Cerebellar nuclear complex (tissue), 1 donor: Measurements from ENCODE around the gene PLA2G5.
"Not testable (repeated sequence)": the region's sequence is repeated elsewhere in the genome, so short reads cannot be mapped to it uniquely, and the experiment has no call there.

Source experiments
- DNase-seq, 2 experiments: peaks; one replicate each; lab custom pipeline; 2025; lab: John Stamatoyannopoulos, UW

The PLA2G5 gene

DNA sequence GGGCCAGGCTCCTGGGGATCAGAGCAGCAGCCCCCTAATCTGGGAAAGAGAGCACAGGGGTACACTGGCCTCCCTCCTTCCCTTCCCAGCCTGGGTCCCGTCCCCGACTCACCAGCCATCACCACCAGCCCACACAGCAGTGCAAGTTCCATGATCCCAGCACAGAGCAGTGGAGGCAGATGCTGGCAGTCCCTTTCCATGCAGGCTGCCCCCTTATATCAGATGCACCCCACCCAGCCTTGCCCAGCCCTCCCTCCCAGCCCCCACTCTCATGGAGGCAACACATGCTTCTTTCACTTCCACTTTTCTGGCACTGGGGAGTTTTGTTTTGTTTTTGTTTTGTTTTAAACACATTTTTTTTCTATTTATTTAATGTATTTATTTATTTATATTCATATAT lies 49.4 kb downstream of the PLA2G5 start, which contains the start of gene PLA2G2D:
Gene PLA2G2D (minus strand): TSS at position 190 of the 400 bp plus-strand sequence. CDS start 38 bp downstream, at position 152.
- DNase-seq = no peak

DNA sequence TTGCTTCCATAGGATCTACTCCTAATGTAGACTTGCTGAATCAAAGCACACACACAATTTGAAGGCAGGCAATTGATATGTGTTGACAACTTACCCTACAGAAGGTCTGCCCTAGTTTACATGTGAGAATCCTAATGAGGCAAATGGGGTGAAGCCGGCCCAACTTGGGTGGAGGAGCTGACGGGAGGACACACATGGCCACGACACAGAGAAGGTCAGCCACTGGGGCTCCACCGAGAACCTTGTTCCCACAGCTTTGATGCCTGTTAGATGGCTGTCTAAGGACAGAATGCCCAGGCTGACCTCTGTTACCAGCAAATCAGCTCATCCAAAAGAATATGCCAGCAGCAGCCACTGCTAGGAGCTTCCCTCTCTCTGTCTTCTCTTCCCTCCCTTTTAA lies 50.8 kb downstream of the PLA2G5 start:
- DNase-seq = no peak

GRCh38 chr1:20123722-20124455 lies 53.9 kb downstream of the PLA2G5 start:
- no peak for DNase-seq

- DNase-seq = no peak
Measured at GRCh38 chr1:20124456-20125057, 54.6 kb downstream of the PLA2G5 start.

DNA sequence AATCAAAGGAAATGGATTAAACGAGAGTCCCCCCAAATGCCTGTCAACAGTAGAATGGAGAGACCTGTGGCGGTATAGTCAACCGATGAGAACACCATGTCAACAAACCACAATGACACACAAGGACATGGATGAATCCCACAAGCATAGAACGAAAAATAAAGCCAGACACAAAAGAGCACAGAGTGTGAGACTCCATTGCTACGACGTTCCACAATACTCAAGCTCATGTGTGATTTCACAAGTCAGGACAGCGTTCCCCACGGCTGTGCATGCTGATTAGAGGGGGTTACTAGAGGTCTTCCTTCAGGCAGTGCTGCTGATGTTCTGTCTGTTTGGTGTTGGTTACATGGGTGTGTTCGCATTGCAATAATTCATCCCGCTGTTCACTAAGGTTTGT lies 55.1 kb downstream of the PLA2G5 start:
- no peak for DNase-seq

DNA sequence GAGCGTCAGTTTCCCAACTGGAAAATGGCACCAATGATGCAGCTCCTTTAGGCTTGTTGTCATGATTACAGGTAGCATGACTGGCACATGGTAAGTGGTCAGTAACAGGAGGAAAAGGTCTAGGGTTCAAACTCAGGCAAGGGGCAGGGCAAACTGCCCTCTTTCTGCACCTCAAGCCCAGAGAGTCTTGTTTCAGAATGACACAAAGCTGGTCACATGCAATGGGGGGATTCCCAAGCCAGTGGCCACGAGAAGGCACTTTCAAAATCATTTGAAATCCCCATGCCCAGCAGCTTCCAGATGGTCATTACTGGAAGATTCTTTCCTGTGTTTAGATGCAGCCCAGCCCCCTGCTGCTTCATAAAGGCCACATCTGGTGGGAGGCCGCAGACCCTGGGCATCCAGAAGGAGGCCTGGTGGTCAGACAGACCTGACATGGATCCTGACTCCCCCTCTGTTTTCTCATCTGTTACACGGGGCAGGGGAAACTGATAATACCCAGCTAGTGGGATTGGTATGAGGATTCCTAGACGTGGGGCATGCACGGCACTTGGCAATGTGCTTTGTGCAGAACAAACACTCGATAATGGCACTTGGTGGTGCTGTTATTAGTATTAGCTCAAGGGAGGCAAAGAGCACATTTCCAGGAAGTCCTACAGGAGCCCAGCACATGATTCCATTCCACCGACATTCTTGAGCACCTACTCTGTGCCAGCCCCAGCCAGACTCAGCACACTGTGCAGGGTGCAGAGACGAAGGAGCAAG lies 56.2 kb downstream of the PLA2G5 start:
- no peak for DNase-seq

- DNase-seq = no peak
Measured at GRCh38 chr1:20126806-20127440, 56.9 kb downstream of the PLA2G5 start.

DNA sequence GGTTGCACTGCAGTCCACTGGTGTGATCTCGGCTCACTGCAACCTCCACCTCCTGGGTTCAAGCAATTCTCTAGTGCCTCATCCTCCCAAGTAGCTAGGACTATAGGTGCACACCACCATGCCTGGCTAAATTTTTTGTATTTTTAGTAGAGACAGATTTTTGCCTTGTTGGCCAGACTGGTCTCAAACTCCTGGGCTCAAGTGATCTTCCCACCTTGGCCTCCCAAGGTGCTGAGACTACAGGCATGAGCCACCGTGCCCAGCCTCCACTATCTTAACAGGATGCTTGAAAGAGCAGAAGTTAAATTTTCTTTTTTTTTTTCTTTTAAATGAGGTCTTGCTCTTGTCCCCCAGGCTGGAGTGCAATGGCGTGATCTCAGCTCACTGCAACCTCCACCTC lies 60.5 kb downstream of the PLA2G5 start:
- not testable (repeated sequence) for DNase-seq

DNA sequence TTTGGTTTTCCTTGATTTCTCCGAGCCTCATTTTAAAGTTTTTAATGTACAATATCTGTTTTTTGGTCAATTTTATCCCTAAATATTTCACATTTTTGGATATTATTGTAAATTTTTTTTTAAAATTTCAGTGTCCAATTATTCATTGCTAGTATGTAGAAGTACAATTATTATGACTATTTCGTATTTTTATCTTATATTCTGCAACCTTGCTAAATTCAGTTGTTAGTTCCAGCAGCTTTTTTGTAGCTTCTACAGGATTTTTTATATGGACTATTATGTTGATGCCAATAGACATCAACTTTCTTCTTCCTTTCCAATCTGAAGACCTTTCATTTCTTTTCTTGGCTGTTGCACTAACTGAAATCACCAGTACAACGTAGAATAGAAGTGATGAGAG lies 65.0 kb downstream of the PLA2G5 start:
- DNase-seq = no peak

DNA sequence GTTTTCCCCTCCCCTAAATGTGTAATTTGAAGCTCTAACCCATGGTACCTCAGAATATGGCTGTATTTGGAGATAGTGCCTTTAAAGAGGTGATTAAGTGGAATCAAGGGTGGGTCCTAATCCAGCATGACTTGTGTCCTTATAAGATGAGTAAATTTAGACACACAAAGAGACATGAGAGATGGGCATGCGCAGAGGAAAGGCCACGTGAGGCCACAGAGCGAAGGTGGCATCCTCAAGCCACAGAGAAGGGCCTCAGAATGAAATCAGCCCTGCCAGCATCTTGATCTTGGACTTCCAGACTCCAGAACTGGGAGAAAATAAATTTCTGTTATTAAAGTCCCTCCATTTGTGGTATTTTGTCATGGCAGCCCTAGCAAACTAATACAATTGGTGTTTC lies 66.3 kb downstream of the PLA2G5 start:
- no peak for DNase-seq

- DNase-seq = no peak
Measured at GRCh38 chr1:20137055-20137454, 67.1 kb downstream of the PLA2G5 start.

- no peak for DNase-seq
Measured at GRCh38 chr1:20137604-20138003, 67.6 kb downstream of the PLA2G5 start.

DNA sequence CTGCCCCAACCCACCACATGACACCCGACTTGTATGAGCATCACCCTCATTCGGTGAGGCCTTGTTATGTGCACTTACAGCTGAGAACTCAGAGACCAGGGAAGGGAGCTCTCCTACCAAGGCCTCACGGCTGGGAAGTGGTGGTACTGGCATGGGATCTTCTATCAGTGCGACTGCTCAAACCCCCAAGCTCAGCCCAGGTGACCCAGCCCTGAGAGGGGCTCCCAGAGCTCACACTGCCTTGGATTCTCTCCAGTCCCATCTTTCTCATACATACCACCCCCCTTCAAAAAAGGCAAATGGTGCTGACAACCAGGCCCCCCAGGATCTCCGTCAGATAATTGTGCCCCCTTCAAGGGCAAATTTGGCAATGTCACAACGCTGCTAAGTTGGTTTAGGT lies 68.4 kb downstream of the PLA2G5 start:
- no peak for DNase-seq

DNA sequence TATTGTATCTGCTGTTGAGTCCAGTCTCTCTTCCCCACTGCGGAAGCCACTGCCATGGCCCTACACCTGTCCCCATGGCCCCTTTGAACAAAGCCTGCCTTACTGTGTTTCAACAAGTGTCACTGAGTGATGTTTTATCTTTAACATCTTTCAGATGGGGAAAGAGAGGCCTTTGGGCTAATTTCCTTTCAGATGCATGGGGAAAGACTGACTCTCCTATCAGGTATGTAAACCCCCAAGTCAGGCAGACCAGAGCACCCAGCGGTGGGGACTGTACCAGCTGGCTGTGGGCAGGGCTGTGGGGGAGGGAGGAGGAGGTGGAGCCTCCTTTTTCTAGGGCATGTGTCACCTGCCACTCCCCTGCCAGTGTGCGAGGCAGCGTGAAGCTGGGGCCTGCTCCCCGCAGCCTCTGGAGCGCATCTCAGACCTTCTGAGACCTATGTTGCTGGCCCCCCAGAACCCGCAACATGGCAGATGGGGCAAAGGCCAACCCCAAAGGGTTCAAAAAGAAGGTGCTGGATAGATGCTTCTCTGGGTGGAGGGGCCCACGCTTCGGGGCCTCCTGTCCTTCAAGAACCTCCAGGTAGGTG lies 69.1 kb downstream of the PLA2G5 start, which contains the start of gene PLA2G2F:
Gene PLA2G2F (plus strand): TSS at position 363 of the 590 bp plus-strand sequence. CDS start 105 bp downstream, at position 468.
- no peak for DNase-seq

DNA sequence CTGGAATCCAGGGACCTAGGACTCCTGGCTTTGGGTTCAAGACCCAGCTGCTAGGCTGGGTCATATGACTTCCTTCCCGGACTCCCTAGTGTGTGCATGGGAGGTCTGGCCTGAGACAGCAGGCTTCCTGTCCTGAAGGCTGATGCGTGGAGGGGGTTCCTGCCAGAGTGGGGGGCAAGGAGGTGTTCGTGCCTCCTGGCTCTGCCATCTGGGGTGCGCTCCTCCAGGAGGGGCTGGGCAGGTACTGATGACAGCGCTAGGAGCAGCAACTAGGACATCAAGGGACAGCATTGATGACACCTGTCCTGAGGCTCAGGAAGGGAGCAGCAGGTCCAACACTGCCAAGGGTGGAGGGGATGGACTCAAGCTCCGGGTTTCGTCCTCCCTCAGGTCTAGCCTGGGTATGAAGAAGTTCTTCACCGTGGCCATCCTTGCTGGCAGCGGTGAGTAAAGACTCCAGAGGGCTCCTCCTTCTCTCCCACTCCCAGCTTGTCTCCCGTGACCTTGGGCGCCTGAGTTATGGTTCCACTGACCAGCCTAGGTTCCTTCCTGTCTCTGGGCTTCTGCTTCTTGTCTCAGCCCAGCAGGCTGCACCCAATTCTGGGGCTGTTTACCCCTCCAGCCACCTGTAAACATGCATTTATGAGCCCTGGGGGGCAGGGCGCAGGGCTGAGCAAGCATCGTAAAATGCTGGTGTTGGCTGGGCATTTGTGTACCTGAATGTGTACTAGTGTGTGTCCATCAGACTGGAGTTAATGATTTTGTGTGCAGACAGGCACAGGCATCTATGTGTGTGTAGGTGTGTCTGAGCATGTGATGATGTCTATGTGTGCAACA lies 70.0 kb downstream of the PLA2G5 start:
- DNase-seq = no peak

DNA sequence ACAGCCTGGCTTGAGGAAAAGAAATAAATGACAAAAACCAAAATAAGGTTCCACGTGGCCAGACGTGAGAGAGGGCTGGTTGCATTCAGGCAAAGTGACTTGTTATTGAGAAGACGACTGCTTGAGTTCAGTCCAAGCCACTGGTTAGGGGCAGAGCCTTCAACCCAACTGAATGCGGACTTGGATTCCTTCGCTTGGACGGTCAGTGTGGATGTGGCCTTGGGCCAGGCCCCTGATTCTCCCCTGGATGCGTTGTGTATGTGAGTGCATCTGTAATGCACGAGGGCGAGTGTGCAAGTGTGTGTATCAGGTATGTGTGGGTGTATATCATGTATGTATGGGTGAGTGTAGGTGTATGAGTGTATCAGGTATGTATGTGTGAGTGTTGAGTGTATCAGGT lies 71.0 kb downstream of the PLA2G5 start:
- DNase-seq = no peak

GRCh38 chr1:20141466-20141865 lies 71.5 kb downstream of the PLA2G5 start:
- DNase-seq = no peak
